GM12865 (cell line): ENCODE measurements around the gene MAP4K2.

Experiments used
- DNase-seq: peaks from one replicate; pipeline ENCODE4 v3.0.0; 2010; ENCODE audit warnings: low read depth
- H3K4me3 ChIP-seq: 2 replicates; pipeline ENCODE4 v1.5.1; 2011; ENCODE audit warnings: mild to moderate bottlenecking, low read depth, low read length, control low read depth
- TF ChIP-seq, protein P1 (sequence below): IDR thresholded peaks from 2 replicates; pipeline ENCODE4 v1.5.1; 2011; ENCODE audit warnings: low read length, control low read depth, low read depth, inconsistent platforms; ENCODE audit not compliant: insufficient read depth; ENCODE audit errors: missing control alignments

Gene MAP4K2

GRCh38 chr11:64765291-64765850, 37.6 kb downstream of the MAP4K2 start:
- no peak overlapping the region for H3K4me3 ChIP-seq
- no peak for DNase-seq
- TF ChIP-seq, protein P1, sequence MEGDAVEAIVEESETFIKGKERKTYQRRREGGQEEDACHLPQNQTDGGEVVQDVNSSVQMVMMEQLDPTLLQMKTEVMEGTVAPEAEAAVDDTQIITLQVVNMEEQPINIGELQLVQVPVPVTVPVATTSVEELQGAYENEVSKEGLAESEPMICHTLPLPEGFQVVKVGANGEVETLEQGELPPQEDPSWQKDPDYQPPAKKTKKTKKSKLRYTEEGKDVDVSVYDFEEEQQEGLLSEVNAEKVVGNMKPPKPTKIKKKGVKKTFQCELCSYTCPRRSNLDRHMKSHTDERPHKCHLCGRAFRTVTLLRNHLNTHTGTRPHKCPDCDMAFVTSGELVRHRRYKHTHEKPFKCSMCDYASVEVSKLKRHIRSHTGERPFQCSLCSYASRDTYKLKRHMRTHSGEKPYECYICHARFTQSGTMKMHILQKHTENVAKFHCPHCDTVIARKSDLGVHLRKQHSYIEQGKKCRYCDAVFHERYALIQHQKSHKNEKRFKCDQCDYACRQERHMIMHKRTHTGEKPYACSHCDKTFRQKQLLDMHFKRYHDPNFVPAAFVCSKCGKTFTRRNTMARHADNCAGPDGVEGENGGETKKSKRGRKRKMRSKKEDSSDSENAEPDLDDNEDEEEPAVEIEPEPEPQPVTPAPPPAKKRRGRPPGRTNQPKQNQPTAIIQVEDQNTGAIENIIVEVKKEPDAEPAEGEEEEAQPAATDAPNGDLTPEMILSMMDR = no peak

- no peak overlapping the region for H3K4me3 ChIP-seq
- TF ChIP-seq, protein P1 = no peak
- DNase-seq = no peak
Observed at GRCh38 chr11:64764753-64765152, 38.3 kb downstream of the MAP4K2 start.

DNA sequence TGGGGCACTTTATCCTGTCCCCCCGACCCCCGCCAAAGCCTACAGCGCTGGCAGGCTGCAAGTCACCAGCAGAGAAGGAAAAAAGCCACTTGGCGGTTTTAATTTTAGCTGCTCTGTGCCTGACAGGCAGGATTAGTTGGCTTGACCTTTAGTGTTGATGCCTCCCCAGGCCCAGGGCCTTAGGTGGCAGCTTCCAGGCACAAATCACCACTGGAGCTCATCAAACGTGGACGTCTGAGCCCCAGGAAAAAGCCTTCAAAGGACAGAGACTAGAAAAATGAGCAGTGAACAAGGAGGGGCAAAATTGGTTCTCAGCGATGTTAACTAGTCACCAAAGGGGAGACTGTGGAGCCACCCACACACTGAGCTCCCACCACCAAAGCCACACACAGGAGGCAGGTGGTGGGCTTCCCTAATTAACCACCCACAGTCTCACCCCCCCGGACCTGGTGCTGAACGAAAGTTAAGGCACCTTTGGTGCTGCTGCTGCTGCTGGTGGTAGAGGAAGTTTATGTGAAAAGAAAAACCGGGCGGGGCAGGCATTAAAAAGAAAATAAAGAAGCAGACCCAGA, 38.9 kb downstream of the MAP4K2 start:
- TF ChIP-seq, protein P1 = no peak
- no peak for DNase-seq
- no peak overlapping the region for H3K4me3 ChIP-seq

- no peak for DNase-seq
- TF ChIP-seq, protein P1 = no peak
- H3K4me3 ChIP-seq = no peak overlapping the region
Observed at GRCh38 chr11:64763526-64764039, 39.4 kb downstream of the MAP4K2 start.

- TF ChIP-seq, protein P1 = no peak
- H3K4me3 ChIP-seq = no peak overlapping the region
- no peak for DNase-seq
Observed at GRCh38 chr11:64762674-64763525, 40.1 kb downstream of the MAP4K2 start.

DNA sequence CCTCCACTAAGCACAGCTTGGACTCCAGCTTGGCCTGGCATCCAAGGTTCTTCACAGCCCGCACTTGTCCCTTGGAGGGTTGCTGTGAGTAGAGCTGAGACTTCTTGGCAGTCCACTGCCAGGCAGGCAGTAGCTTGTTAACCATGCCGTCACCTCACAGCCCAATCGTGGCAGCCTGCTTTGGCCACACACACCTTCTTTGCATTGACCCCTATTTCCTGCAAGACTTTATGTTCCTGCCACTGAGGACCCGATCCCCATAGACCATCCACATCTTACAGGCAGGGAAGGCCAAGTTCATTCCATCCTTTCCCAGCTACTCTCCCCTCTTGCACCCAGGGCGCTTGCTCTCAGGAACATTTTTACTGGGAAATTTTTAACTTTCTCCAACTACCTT, 40.7 kb downstream of the MAP4K2 start:
- TF ChIP-seq, protein P1 = no peak
- no peak overlapping the region for H3K4me3 ChIP-seq
- peak; percentile 38 for DNase-seq
